H1 (cell line): ENCODE data around the gene TMPRSS13. TPM values are rescaled to one million over a fixed set of nuclear protein-coding genes. Genes with fewer than 3 reads are reported as not detected.

Experiments used
- ASH2L ChIP-seq: fragments of 200-600, 300-600 bp; sonication (generic); IDR thresholded peaks from one replicate; pipeline ENCODE4 v1.7.1; 2017; ENCODE audit warnings: low read length
- CHD1 ChIP-seq: IDR thresholded peaks from 2 replicates; pipeline ENCODE4 v1.6.1; 2012; ENCODE audit warnings: low read depth, low read length, improper control_type of control experiment
- EP300 ChIP-seq, 2 experiments: IDR thresholded peaks; 1 replicate in 1 of 2; 2 replicates in 1 of 2; pipeline ENCODE4 v1.6.1; 2011 to 2012; ENCODE audit warnings: low read depth in 2 of 2, low read length in 2 of 2, mild to moderate bottlenecking in 2 of 2, borderline replicate concordance in 1 of 2, inconsistent platforms in 1 of 2, moderate library complexity in 1 of 2
- HDAC2 ChIP-seq, 2 experiments: fragments of 300-600 bp in 1 of 2; sonication (generic) in 1 of 2; IDR thresholded peaks; 2 replicates each; pipeline ENCODE4 v1.6.1; 2011 to 2012; ENCODE audit warnings: low read depth in 2 of 2, low read length in 2 of 2, mild to moderate bottlenecking in 2 of 2, moderate library complexity in 2 of 2, borderline replicate concordance in 1 of 2, inconsistent platforms in 1 of 2
- NRF1 ChIP-seq: IDR thresholded peaks from 2 replicates; pipeline ENCODE4 v1.6.1; 2011; ENCODE audit warnings: mild to moderate bottlenecking, low read depth, low read length, improper control_type of control experiment
- SAP30 ChIP-seq: fragments of 300-600 bp; sonication (generic); IDR thresholded peaks from 2 replicates; pipeline ENCODE4 v1.7.1; 2012; ENCODE audit warnings: low read length, moderate library complexity, mild to moderate bottlenecking, inconsistent platforms; ENCODE audit not compliant: insufficient read depth, insufficient replicate concordance
- SIX5 ChIP-seq: IDR thresholded peaks from 2 replicates; pipeline ENCODE4 v1.6.1; 2011; ENCODE audit warnings: mild to moderate bottlenecking, low read depth, low read length
- SP1 ChIP-seq: IDR thresholded peaks from 2 replicates; pipeline ENCODE4 v1.6.1; 2011; ENCODE audit warnings: low read depth, low read length
- SP2 ChIP-seq: IDR thresholded peaks from 2 replicates; pipeline ENCODE4 v1.6.1; 2012; ENCODE audit warnings: mild to moderate bottlenecking, low read length, inconsistent platforms
- SRF ChIP-seq: IDR thresholded peaks from 2 replicates; pipeline ENCODE4 v1.6.1; 2011; ENCODE audit warnings: mild to moderate bottlenecking, low read depth, low read length, moderate library complexity
- polyA plus RNA-seq, 7 experiments: library from polyadenylated mRNA; depleted of rRNA in 3 of 7; stranded (reverse) in 5 of 7; unstranded in 2 of 7; fragments of >200 nt in 5 of 7; fragments of 200-250 nt in 2 of 7; gene quantifications; 1 replicate in 5 of 7; 2 replicates in 1 of 7; 4 replicates in 1 of 7; pipeline versions ENCODE4 v1.2.1 to v1.2.3, GENCODE V29; 2011 to 2013; ENCODE audit warnings: missing spikeins in 2 of 7, mixed read lengths in 2 of 7
- total RNA-seq: library from RNA; stranded (reverse); fragmentation: NEBNext Ultra II Directional; extraction: Animal tissue kit (Norgen Biotek cat#: 25700); gene quantifications from 2 replicates; pipeline ENCODE4 v1.2.1, GENCODE V29; 2021
- TF ChIP-seq, protein P1 (sequence below): fragments of 300-600 bp; sonication (generic); IDR thresholded peaks from 2 replicates; pipeline ENCODE4 v1.7.1; 2012; ENCODE audit warnings: low read length, moderate library complexity, mild to moderate bottlenecking, inconsistent platforms; ENCODE audit not compliant: insufficient replicate concordance

Gene TMPRSS13
- total and polyA plus RNA-seq, 2 of the 8 experiments (the other 6 are each of a cell fraction or from before 2014, with no cell fraction given), result 0.61 to 0.79 TPM

DNA sequence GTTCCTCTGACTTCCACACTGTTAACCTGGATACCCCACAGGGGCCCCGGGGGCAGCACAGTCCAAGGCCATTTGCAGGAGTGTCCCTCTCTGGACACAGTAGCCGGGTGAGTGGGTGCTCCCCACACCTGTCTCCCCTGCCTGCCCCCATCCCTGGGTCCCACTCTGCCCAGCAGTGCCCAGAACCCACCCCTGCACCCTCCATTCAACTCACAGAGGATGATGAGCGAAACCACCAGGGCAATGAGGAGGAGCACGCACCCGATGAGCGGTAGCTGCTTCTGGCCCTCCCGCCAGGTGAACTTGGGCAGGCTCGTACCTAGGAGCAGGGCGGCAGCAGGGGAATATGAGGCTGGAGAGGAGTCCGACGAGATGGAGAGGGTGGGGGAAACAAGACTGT is 12.2 kb downstream of the TMPRSS13 start (continued):
- TF ChIP-seq, protein P1, sequence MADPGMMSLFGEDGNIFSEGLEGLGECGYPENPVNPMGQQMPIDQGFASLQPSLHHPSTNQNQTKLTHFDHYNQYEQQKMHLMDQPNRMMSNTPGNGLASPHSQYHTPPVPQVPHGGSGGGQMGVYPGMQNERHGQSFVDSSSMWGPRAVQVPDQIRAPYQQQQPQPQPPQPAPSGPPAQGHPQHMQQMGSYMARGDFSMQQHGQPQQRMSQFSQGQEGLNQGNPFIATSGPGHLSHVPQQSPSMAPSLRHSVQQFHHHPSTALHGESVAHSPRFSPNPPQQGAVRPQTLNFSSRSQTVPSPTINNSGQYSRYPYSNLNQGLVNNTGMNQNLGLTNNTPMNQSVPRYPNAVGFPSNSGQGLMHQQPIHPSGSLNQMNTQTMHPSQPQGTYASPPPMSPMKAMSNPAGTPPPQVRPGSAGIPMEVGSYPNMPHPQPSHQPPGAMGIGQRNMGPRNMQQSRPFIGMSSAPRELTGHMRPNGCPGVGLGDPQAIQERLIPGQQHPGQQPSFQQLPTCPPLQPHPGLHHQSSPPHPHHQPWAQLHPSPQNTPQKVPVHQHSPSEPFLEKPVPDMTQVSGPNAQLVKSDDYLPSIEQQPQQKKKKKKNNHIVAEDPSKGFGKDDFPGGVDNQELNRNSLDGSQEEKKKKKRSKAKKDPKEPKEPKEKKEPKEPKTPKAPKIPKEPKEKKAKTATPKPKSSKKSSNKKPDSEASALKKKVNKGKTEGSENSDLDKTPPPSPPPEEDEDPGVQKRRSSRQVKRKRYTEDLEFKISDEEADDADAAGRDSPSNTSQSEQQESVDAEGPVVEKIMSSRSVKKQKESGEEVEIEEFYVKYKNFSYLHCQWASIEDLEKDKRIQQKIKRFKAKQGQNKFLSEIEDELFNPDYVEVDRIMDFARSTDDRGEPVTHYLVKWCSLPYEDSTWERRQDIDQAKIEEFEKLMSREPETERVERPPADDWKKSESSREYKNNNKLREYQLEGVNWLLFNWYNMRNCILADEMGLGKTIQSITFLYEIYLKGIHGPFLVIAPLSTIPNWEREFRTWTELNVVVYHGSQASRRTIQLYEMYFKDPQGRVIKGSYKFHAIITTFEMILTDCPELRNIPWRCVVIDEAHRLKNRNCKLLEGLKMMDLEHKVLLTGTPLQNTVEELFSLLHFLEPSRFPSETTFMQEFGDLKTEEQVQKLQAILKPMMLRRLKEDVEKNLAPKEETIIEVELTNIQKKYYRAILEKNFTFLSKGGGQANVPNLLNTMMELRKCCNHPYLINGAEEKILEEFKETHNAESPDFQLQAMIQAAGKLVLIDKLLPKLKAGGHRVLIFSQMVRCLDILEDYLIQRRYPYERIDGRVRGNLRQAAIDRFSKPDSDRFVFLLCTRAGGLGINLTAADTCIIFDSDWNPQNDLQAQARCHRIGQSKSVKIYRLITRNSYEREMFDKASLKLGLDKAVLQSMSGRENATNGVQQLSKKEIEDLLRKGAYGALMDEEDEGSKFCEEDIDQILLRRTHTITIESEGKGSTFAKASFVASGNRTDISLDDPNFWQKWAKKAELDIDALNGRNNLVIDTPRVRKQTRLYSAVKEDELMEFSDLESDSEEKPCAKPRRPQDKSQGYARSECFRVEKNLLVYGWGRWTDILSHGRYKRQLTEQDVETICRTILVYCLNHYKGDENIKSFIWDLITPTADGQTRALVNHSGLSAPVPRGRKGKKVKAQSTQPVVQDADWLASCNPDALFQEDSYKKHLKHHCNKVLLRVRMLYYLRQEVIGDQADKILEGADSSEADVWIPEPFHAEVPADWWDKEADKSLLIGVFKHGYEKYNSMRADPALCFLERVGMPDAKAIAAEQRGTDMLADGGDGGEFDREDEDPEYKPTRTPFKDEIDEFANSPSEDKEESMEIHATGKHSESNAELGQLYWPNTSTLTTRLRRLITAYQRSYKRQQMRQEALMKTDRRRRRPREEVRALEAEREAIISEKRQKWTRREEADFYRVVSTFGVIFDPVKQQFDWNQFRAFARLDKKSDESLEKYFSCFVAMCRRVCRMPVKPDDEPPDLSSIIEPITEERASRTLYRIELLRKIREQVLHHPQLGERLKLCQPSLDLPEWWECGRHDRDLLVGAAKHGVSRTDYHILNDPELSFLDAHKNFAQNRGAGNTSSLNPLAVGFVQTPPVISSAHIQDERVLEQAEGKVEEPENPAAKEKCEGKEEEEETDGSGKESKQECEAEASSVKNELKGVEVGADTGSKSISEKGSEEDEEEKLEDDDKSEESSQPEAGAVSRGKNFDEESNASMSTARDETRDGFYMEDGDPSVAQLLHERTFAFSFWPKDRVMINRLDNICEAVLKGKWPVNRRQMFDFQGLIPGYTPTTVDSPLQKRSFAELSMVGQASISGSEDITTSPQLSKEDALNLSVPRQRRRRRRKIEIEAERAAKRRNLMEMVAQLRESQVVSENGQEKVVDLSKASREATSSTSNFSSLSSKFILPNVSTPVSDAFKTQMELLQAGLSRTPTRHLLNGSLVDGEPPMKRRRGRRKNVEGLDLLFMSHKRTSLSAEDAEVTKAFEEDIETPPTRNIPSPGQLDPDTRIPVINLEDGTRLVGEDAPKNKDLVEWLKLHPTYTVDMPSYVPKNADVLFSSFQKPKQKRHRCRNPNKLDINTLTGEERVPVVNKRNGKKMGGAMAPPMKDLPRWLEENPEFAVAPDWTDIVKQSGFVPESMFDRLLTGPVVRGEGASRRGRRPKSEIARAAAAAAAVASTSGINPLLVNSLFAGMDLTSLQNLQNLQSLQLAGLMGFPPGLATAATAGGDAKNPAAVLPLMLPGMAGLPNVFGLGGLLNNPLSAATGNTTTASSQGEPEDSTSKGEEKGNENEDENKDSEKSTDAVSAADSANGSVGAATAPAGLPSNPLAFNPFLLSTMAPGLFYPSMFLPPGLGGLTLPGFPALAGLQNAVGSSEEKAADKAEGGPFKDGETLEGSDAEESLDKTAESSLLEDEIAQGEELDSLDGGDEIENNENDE, result no peak
- no peak for TF ChIP-seq SIX5
- no peak for TF ChIP-seq NRF1
- TF ChIP-seq HDAC2 (IDR thresholded peaks at IDR 0.05; ENCODE audit: borderline replicate concordance in 1 of 2, low read depth in 2 of 2, low read length in 2 of 2), result no peak
- no peak for TF ChIP-seq SP2
- TF ChIP-seq SP1, result no peak
- TF ChIP-seq ASH2L, result no peak
- no peak for TF ChIP-seq SRF
- no peak for TF ChIP-seq SAP30
- no peak for TF ChIP-seq EP300 (IDR thresholded peaks at IDR 0.05; ENCODE audit: borderline replicate concordance in 1 of 2, low read depth in 2 of 2, low read length in 2 of 2)
- TF ChIP-seq CHD1, result no peak
